ENCODE results near the gene ABCA2.

Gene ABCA2

GRCh38 chr9:136983656-136984314 lies 44.3 kb downstream of the ABCA2 start:
- Mint-ChIP-seq H3K27me3 (ENCODE audit: low read depth) (peaks cover 31% of the 10 kb centered on the region), H3K27ac (no peak overlapping the region)

DNA sequence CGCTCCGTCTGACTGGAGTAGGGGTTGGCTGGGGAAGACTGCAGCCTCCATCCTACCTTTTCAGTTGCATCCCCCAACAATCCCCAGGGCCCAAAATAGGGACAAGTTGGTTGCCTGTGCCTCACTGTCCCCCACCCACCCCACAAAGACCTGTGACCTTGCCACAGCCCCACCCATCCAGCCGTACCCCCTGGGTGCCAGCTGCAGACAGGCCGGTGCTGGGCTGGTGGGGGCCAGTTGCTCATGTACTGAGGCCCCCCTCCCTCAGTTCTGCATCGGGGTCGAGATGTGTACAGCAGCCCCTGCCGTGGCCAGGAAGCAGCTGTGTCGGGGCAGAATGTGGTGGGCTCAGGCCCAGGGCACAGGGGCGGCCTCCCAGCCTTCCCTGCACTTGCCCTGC lies 44.9 kb downstream of the ABCA2 start:
- no peak overlapping the region for H3K27ac Mint-ChIP-seq
- no peaks in the 10 kb centered on the region for H3K4me1 Mint-ChIP-seq (ENCODE audit: low read depth)
- H3K9me3 Mint-ChIP-seq = no peaks in the 10 kb centered on the region

More at GRCh38 chr9:136983656-136984314, 44.3 kb downstream of the ABCA2 start:
- no peaks in the 10 kb centered on the region for H3K9me3 Mint-ChIP-seq
- H3K4me3 Mint-ChIP-seq = no peak overlapping the region
- H3K36me3 Mint-ChIP-seq (ENCODE audit: low read depth) = no peaks in the 10 kb centered on the region
- H3K4me1 Mint-ChIP-seq (ENCODE audit: low read depth) = no peaks in the 10 kb centered on the region

GRCh38 chr9:136982232-136983051 lies 45.6 kb downstream of the ABCA2 start, which contains the start of gene LCNL1:
Gene LCNL1 (plus strand): TSS chr9:136982993. CDS start chr9:136983587, 594 bp downstream.
- H3K9me3 Mint-ChIP-seq = no peaks in the 10 kb centered on the region
- H3K4me3 Mint-ChIP-seq = no peak within 1 kb of the TSS
- H3K4me1 Mint-ChIP-seq (ENCODE audit: low read depth) = no peaks in the 10 kb centered on the region
- peaks cover 21% of the 10 kb centered on the region for H3K27me3 Mint-ChIP-seq (ENCODE audit: low read depth)
- H3K36me3 Mint-ChIP-seq (ENCODE audit: low read depth) = no peaks in the 10 kb centered on the region
- H3K27ac Mint-ChIP-seq = no peak within 1 kb of the TSS

More for the DNA sequence above, 44.9 kb downstream of the ABCA2 start:
- Mint-ChIP-seq H3K27me3 (ENCODE audit: low read depth) (peaks cover 28% of the 10 kb centered on the region), H3K36me3 (ENCODE audit: low read depth) (no peaks in the 10 kb centered on the region), H3K4me3 (no peak overlapping the region)

DNA sequence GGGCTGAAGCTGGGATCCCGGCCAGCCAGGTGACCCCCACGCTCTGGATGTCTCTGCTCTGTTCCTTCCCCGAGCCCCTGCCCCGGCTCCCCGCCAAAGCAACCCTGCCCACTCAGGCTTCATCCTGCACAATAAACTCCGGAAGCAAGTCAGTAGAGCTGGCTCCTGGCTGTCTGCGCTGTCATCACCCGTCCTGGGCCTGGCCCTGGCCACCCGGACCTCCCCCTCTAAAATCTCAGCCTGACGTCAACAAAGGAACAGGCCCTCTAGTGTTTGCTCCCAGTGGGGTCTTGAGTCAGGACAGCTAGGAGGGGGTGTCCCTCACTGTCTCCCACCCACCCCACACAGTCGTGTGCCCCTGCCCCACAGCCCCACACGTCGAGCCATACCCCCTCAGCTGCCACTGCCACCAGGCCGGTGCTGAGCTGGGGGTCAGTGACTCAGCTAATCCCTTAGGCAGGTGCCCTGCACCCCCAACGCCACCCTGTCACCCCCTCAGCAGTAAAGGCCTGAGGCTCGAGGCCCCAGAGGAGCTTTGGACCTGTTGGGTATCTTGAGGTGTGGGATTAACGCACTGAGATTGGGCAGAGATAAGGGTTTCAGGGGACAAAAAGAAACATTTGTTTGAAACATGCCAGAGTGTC lies 46.3 kb downstream of the ABCA2 start:
- Mint-ChIP-seq H3K36me3 (ENCODE audit: low read depth) (no peaks in the 10 kb centered on the region), H3K9me3 (no peaks in the 10 kb centered on the region), H3K27me3 (ENCODE audit: low read depth) (peaks cover 16% of the 10 kb centered on the region), H3K4me1 (ENCODE audit: low read depth) (no peaks in the 10 kb centered on the region), H3K27ac (no peak overlapping the region), H3K4me3 (no peak overlapping the region)

DNA sequence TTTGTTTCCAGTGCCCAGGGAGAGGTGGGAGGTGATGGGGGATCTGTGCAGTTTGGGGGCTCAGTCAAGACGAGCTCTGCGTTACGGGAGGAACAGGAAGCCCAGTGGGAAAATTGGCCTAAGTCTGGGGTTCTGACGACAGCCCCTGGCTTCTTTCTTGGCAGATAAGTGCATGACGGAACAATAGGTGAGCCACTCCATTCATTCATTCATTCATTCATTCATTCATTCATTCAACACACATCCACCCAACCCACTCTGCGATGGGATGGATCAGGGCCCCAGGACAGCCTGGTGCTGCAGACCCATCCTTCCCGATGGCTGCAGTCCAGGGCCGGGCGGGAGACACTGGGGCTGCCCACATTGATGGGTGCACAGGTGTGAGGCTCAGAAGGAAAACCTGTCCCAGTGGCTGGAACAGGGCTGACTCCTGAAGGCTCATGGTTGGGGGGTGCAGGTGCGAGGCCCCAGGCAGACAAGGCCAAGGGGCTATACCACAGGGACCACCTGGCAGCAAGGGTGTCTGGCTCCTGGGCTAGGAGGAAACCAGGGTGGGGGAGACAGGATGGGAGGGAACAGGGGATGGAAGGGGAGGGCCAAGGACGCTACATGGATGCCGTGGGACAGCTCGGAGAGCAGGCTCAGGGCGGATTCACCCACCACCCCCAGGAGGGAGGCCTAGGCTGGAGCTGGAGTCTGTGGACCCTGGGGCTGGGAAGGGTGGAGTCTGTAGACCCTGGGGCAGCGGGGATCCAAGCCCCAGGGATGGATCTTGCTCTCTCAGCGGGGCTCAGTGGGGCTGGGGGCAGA lies 47.2 kb downstream of the ABCA2 start:
- Mint-ChIP-seq H3K4me3 (no peak overlapping the region), H3K4me1 (ENCODE audit: low read depth) (no peaks in the 10 kb centered on the region), H3K27ac (no peak overlapping the region), H3K27me3 (ENCODE audit: low read depth) (peaks cover 15% of the 10 kb centered on the region), H3K9me3 (no peaks in the 10 kb centered on the region), H3K36me3 (ENCODE audit: low read depth) (no peaks in the 10 kb centered on the region)

- H3K4me1 Mint-ChIP-seq (ENCODE audit: low read depth) = peaks cover 3% of the 10 kb centered on the region
- no peak overlapping the region for H3K4me3 Mint-ChIP-seq
- H3K27me3 Mint-ChIP-seq (ENCODE audit: low read depth) = peaks cover 15% of the 10 kb centered on the region
- H3K36me3 Mint-ChIP-seq (ENCODE audit: low read depth) = no peaks in the 10 kb centered on the region
- H3K9me3 Mint-ChIP-seq = no peaks in the 10 kb centered on the region
- no peak overlapping the region for H3K27ac Mint-ChIP-seq
These were observed 48.1 kb downstream of the ABCA2 start for GRCh38 chr9:136979769-136980587.

DNA sequence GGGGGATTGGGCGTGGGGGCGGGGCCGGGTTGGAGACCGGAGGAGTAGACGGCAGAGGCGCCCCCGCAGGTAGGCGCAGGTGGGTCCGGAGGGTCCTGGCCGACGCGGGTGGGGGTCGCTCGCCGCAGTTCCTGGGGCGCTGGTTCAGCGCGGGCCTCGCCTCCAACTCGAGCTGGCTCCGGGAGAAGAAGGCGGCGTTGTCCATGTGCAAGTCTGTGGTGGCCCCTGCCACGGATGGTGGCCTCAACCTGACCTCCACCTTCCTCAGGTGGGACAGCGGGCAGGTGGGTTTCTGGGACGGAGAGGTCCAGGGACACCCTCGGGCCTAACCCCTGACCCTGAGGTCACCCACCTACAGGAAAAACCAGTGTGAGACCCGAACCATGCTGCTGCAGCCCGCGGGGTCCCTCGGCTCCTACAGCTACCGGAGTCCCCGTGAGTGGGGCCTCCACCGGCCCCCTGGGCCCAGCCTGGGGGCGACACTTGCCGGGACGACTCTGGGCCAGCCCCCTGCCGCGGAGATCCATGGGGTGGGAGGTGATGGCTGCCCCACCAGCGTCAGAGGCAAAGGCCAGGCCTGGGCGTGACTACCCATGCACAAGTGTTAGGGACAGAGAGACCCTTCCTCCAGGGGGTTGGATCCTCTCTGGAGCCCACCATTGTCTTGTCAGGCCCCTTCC lies 49.0 kb downstream of the ABCA2 start:
- H3K4me3 Mint-ChIP-seq = no peak overlapping the region
- H3K4me1 Mint-ChIP-seq (ENCODE audit: low read depth) = peaks cover 3% of the 10 kb centered on the region
- no peak overlapping the region for H3K27ac Mint-ChIP-seq
- H3K9me3 Mint-ChIP-seq = no peaks in the 10 kb centered on the region
- H3K36me3 Mint-ChIP-seq (ENCODE audit: low read depth) = no peaks in the 10 kb centered on the region
- H3K27me3 Mint-ChIP-seq (ENCODE audit: low read depth) = peaks cover 13% of the 10 kb centered on the region

DNA sequence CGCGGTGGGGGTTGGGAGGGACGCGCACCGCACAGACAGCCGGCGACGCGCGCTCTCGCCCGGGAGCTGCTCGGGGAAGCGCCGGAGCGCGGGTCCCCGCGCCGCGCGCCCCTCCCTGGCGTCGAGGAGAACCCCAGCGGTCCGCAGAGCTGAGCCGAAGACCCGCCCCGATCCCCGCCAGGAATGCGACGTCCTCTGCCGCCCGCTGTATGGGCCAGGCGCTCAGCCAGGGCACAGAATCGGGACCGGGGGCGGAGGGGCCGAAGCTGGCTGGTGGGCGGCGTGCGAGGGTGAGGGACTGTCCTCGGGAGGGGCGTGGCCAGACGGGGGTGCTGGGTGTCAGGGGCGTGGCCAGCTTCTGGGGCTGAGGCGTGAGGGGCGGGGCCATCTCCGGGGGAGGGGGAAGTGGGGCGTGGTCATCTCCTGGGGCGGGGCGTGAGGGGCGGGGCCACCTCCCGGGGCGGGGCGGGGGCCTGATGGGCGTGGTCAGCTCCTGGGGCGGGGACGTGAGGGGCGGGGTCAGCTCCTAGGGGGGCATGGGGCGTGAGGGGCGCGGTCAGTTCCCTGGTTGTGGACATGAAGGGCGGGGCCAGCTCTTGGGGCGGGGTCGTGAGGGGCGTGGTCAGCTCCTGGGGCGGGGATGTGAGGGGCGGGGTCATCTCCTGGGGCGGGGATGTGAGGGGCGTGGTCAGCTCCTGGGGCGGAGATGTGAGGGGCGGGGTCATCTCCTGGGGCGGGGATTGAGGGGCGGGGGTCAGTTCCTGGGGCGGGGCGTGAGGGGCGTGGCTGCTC lies 49.8 kb downstream of the ABCA2 start:
- peaks cover 9% of the 10 kb centered on the region for H3K27me3 Mint-ChIP-seq (ENCODE audit: low read depth)
- H3K27ac Mint-ChIP-seq = no peak overlapping the region
- no peak overlapping the region for H3K4me3 Mint-ChIP-seq
- H3K36me3 Mint-ChIP-seq (ENCODE audit: low read depth) = no peaks in the 10 kb centered on the region
- peaks cover 3% of the 10 kb centered on the region for H3K4me1 Mint-ChIP-seq (ENCODE audit: low read depth)
- H3K9me3 Mint-ChIP-seq = no peaks in the 10 kb centered on the region

GRCh38 chr9:136977649-136978072 lies 50.4 kb downstream of the ABCA2 start:
- Mint-ChIP-seq H3K27ac (no peak overlapping the region), H3K27me3 (ENCODE audit: low read depth) (peaks cover 9% of the 10 kb centered on the region), H3K4me3 (no peak overlapping the region), H3K4me1 (ENCODE audit: low read depth) (peaks cover 3% of the 10 kb centered on the region), H3K9me3 (no peaks in the 10 kb centered on the region), H3K36me3 (ENCODE audit: low read depth) (no peaks in the 10 kb centered on the region)

DNA sequence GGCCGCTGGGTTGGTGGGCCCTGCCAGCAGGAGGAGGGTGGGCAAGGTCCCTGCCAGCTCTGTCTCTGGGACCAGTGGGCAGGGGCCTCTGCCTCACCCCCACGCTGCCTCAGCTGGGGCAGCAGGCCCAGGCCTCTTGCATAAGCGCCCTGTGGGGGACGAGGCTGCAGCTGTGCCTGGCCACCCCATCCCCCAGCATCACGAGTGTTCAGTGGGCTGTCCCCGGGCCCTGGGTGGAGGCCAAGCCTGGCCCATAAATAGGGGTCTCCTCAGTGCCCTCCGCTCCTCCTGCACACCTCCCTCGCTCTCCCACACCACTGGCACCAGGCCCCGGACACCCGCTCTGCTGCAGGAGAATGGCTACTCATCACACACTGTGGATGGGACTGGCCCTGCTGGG lies 50.8 kb downstream of the ABCA2 start, which contains the start of gene PTGDS:
TSS of gene PTGDS (plus strand) at position 282 of the 400 bp plus-strand sequence. CDS start at position 357, 75 bp downstream.
- Mint-ChIP-seq H3K36me3 (ENCODE audit: low read depth) (no peaks in the 10 kb centered on the region), H3K4me3 (no peak within 1 kb of the TSS), H3K4me1 (ENCODE audit: low read depth) (peaks cover 3% of the 10 kb centered on the region), H3K27ac (no peak within 1 kb of the TSS), H3K9me3 (no peaks in the 10 kb centered on the region), H3K27me3 (ENCODE audit: low read depth) (peaks cover 9% of the 10 kb centered on the region)

GRCh38 chr9:136975644-136976043 lies 52.4 kb downstream of the ABCA2 start:
- H3K36me3 Mint-ChIP-seq (ENCODE audit: low read depth) = no peaks in the 10 kb centered on the region
- no peaks in the 10 kb centered on the region for H3K9me3 Mint-ChIP-seq
- H3K27me3 Mint-ChIP-seq (ENCODE audit: low read depth) = peaks cover 8% of the 10 kb centered on the region
- peaks cover 3% of the 10 kb centered on the region for H3K4me1 Mint-ChIP-seq (ENCODE audit: low read depth)
- H3K4me3 Mint-ChIP-seq = peak overlapping the region; percentile 34
- no peak overlapping the region for H3K27ac Mint-ChIP-seq

DNA sequence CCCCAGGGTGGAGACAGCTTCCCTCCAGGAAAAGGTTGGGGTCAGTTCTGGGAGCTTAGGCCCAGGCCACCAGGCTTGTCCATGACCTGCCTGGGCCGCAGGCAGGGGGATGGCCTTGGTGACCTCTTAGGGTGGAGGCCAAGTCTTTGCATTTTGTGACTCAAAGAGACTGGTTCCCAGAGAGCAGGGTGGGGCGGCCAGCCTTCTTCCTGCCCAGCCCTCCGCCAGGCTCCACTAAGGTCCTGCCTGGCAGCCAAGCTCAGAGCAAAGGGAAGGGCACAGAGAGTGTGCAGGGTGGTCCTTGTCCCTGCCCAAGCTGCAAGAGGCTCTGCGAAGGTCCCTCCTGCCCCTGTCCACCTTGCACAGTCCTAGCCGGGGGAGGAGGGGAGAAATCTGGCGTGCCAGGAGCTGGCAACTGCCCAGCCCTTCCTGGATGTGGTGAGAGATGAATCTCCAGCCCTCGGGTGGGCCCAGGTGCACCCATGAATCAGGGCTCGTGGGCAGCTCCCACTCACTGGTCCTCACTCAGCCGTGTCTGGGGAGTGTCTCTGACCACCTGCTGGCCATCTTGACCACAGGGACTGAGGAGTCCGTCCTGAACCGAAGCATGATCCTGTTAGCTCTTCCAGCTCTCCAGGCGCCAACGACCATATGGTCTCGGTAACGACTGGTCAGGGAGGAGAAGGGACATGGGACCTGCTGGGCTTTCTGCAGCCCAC lies 53.1 kb downstream of the ABCA2 start:
- Mint-ChIP-seq H3K4me3 (peak overlapping the region; percentile 34), H3K36me3 (ENCODE audit: low read depth) (no peaks in the 10 kb centered on the region), H3K27ac (peak overlapping the region; percentile 59), H3K9me3 (no peaks in the 10 kb centered on the region), H3K4me1 (ENCODE audit: low read depth) (peaks cover 3% of the 10 kb centered on the region), H3K27me3 (ENCODE audit: low read depth) (peaks cover 5% of the 10 kb centered on the region)

All from T-helper 1 cell treated with Interleukin-12 subunit alpha and Interleukin-12 subunit beta and Interleukin-4 antibody, amounts not matched to agents 30 μg/mL and 1 μg/mL, for 36 hours (primary cell).